HEK293 (cell line): ENCODE results near the gene FILIP1L.

Experiments used
- CTCF ChIA-PET: fragments of 350-600 bp; formaldehyde crosslinking; extraction: SDS; loops from one replicate; lab custom pipeline; 2021; ENCODE audit warnings: antibody characterized with exemption; lab: Yijun Ruan, JAX
- POLR2A ChIA-PET: fragments of 300-600 bp; formaldehyde crosslinking; extraction: SDS; loops from one replicate; lab custom pipeline; 2020; ENCODE audit warnings: antibody characterized with exemption, inconsistent platforms; lab: Yijun Ruan, JAX
- H3K27ac ChIP-seq: fragments of 200-500 bp; sonication (Bioruptor generic); 2 replicates; pipeline ENCODE4 v1.5.1; 2014; ENCODE audit warnings: low read depth, low read length, control low read depth, inconsistent platforms; ENCODE audit errors: extremely low read depth
- H3K36me3 ChIP-seq, 2 experiments: fragments of 200-500 bp in 1 of 2; sonication (Bioruptor generic) in 1 of 2; 1 replicate in 1 of 2; 2 replicates in 1 of 2; pipeline ENCODE4 v1.5.1; 2014 to 2017; ENCODE audit warnings: inconsistent platforms in 2 of 2, low read length in 2 of 2; ENCODE audit not compliant: control insufficient read depth in 2 of 2, insufficient read depth in 1 of 2
- H3K4me1 ChIP-seq: fragments of 200-500 bp; sonication (Bioruptor generic); 2 replicates; pipeline ENCODE4 v1.5.1; 2014; ENCODE audit warnings: mild to moderate bottlenecking, low read length, inconsistent platforms; ENCODE audit not compliant: control insufficient read depth, insufficient read depth
- H3K4me3 ChIP-seq: 2 replicates; pipeline ENCODE4 v1.5.1; 2011; ENCODE audit warnings: low read depth, mild to moderate bottlenecking, control low read depth, low read length, moderate library complexity
- H3K9me3 ChIP-seq: fragments of 200-500 bp; sonication (Bioruptor generic); 2 replicates; pipeline ENCODE4 v1.5.1; 2014; ENCODE audit warnings: low read depth, low read length, inconsistent platforms; ENCODE audit not compliant: control insufficient read depth, insufficient read depth
- GLI4 ChIP-seq: fragments of 450-650 bp; formaldehyde crosslinking; IDR thresholded peaks from 2 replicates; pipeline ENCODE4 v1.5.1; 2016; ENCODE audit warnings: missing biosample characterization, missing genetic modification characterization
- HOXC10 ChIP-seq: sonication (generic); formaldehyde crosslinking; IDR thresholded peaks from 2 replicates; pipeline ENCODE4 v1.8.1; 2023; ENCODE audit warnings: mild to moderate bottlenecking, missing genetic modification reagents
- KLF1 ChIP-seq: fragments of 450-650 bp; formaldehyde crosslinking; IDR thresholded peaks from 2 replicates; pipeline ENCODE4 v1.5.1; 2016; ENCODE audit warnings: missing biosample characterization, missing genetic modification characterization
- KLF7 ChIP-seq: fragments of 450-650 bp; formaldehyde crosslinking; IDR thresholded peaks from 2 replicates; pipeline ENCODE4 v1.5.1; 2016; ENCODE audit warnings: missing biosample characterization, missing genetic modification characterization, borderline replicate concordance
- SP3 ChIP-seq: fragments of 450-650 bp; formaldehyde crosslinking; IDR thresholded peaks from 2 replicates; pipeline ENCODE4 v1.5.1; 2016; ENCODE audit warnings: missing biosample characterization, missing genetic modification characterization
- YY2 ChIP-seq: fragments of 450-650 bp; formaldehyde crosslinking; IDR thresholded peaks from 2 replicates; pipeline ENCODE4 v1.5.1; 2016; ENCODE audit warnings: missing biosample characterization, missing genetic modification characterization
- ZBTB8A ChIP-seq: fragments of 450-650 bp; formaldehyde crosslinking; IDR thresholded peaks from 2 replicates; pipeline ENCODE4 v1.5.1; 2016; ENCODE audit warnings: missing biosample characterization, missing genetic modification characterization
- ZNF16 ChIP-seq: fragments of 450-650 bp; formaldehyde crosslinking; IDR thresholded peaks from 2 replicates; pipeline ENCODE4 v1.5.1; 2016; ENCODE audit warnings: low read depth, missing biosample characterization, missing genetic modification characterization
- ZNF37A ChIP-seq: fragments of 450-650 bp; IDR thresholded peaks from 2 replicates; pipeline ENCODE4 v1.5.1; 2018; ENCODE audit warnings: missing biosample characterization, missing genetic modification characterization
- ZNF560 ChIP-seq: fragments of 450-650 bp; formaldehyde crosslinking; IDR thresholded peaks from 2 replicates; pipeline ENCODE4 v1.5.1; 2017; ENCODE audit warnings: missing biosample characterization, missing genetic modification characterization, borderline replicate concordance
- ZNF707 ChIP-seq: fragments of 450-650 bp; formaldehyde crosslinking; IDR thresholded peaks from 2 replicates; pipeline ENCODE4 v1.5.1; 2016; ENCODE audit warnings: missing biosample characterization, missing genetic modification characterization
- TF ChIP-seq, protein P1 (sequence below): fragments of 450-650 bp; formaldehyde crosslinking; IDR thresholded peaks from 2 replicates; pipeline ENCODE4 v1.5.1; 2016; ENCODE audit warnings: missing biosample characterization, missing genetic modification characterization
- TF ChIP-seq, protein P2 (sequence below): fragments of 450-650 bp; IDR thresholded peaks from 2 replicates; pipeline ENCODE4 v1.5.1; 2018; ENCODE audit warnings: missing biosample characterization, mild to moderate bottlenecking, missing genetic modification characterization
- TF ChIP-seq, protein P3 (sequence below): fragments of 450-650 bp; formaldehyde crosslinking; IDR thresholded peaks from 2 replicates; pipeline ENCODE4 v1.5.1; 2016; ENCODE audit warnings: missing biosample characterization, missing genetic modification characterization
- TF ChIP-seq, protein P4 (sequence below): fragments of 450-650 bp; formaldehyde crosslinking; IDR thresholded peaks from 2 replicates; pipeline ENCODE4 v1.5.1; 2016; ENCODE audit warnings: missing biosample characterization, missing genetic modification characterization
- TF ChIP-seq, protein P5 (sequence below): fragments of 450-650 bp; formaldehyde crosslinking; IDR thresholded peaks from 2 replicates; pipeline ENCODE4 v1.5.1; 2016; ENCODE audit warnings: missing biosample characterization, missing genetic modification characterization, borderline replicate concordance
- TF ChIP-seq, protein P6 (sequence below): sonication (generic); formaldehyde crosslinking; IDR thresholded peaks from 2 replicates; pipeline ENCODE4 v1.8.1; 2022; ENCODE audit warnings: mild to moderate bottlenecking, moderate library complexity, missing genetic modification reagents

The FILIP1L gene

DNA sequence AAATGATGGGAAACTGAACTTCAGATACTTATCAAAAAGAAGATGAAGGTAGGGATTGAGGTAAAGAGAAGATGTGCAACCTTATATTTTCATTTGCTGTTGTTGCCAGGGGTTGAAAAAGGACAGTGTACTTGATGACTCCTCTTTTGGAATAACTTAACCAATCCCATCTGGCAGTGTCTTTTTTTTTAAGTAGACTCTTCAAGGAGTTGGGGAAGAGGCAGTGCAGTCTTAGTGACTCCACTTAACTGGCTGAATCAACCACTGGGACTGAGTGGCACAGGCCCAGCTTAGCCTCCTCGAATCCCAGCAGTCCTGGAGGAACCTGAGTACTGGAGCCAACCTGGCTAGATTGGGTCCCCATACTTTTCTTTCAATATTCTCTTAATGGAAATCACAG lies 27.3 kb upstream of the FILIP1L start:
- Histone ChIP-seq H3K9me3 (no peaks in the 10 kb centered on the region), H3K36me3 (no peaks in the 10 kb centered on the region), H3K4me3 (no peak overlapping the region), H3K27ac (no peak overlapping the region), H3K4me1 (no peaks in the 10 kb centered on the region)
- ChIA-PET POLR2A (no interaction called here), CTCF (no interaction called here)
- TF ChIP-seq KLF7 (tag by site-specific recombination) (no peak), YY2 (tag by site-specific recombination) (no peak), ZBTB8A (no peak), ZNF560 (tag by site-specific recombination) (no peak)
- TF ChIP-seq, protein P1, sequence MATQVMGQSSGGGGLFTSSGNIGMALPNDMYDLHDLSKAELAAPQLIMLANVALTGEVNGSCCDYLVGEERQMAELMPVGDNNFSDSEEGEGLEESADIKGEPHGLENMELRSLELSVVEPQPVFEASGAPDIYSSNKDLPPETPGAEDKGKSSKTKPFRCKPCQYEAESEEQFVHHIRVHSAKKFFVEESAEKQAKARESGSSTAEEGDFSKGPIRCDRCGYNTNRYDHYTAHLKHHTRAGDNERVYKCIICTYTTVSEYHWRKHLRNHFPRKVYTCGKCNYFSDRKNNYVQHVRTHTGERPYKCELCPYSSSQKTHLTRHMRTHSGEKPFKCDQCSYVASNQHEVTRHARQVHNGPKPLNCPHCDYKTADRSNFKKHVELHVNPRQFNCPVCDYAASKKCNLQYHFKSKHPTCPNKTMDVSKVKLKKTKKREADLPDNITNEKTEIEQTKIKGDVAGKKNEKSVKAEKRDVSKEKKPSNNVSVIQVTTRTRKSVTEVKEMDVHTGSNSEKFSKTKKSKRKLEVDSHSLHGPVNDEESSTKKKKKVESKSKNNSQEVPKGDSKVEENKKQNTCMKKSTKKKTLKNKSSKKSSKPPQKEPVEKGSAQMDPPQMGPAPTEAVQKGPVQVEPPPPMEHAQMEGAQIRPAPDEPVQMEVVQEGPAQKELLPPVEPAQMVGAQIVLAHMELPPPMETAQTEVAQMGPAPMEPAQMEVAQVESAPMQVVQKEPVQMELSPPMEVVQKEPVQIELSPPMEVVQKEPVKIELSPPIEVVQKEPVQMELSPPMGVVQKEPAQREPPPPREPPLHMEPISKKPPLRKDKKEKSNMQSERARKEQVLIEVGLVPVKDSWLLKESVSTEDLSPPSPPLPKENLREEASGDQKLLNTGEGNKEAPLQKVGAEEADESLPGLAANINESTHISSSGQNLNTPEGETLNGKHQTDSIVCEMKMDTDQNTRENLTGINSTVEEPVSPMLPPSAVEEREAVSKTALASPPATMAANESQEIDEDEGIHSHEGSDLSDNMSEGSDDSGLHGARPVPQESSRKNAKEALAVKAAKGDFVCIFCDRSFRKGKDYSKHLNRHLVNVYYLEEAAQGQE, result no peak
- TF ChIP-seq, protein P2, sequence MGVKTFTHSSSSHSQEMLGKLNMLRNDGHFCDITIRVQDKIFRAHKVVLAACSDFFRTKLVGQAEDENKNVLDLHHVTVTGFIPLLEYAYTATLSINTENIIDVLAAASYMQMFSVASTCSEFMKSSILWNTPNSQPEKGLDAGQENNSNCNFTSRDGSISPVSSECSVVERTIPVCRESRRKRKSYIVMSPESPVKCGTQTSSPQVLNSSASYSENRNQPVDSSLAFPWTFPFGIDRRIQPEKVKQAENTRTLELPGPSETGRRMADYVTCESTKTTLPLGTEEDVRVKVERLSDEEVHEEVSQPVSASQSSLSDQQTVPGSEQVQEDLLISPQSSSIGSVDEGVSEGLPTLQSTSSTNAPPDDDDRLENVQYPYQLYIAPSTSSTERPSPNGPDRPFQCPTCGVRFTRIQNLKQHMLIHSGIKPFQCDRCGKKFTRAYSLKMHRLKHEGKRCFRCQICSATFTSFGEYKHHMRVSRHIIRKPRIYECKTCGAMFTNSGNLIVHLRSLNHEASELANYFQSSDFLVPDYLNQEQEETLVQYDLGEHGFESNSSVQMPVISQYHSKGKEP (tag by site-specific recombination), result no peak
- TF ChIP-seq, protein P3, sequence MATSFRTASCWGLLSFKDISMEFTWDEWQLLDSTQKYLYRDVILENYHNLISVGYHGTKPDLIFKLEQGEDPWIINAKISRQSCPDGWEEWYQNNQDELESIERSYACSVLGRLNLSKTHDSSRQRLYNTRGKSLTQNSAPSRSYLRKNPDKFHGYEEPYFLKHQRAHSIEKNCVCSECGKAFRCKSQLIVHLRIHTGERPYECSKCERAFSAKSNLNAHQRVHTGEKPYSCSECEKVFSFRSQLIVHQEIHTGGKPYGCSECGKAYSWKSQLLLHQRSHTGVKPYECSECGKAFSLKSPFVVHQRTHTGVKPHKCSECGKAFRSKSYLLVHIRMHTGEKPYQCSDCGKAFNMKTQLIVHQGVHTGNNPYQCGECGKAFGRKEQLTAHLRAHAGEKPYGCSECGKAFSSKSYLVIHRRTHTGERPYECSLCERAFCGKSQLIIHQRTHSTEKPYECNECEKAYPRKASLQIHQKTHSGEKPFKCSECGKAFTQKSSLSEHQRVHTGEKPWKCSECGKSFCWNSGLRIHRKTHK, result no peak
- TF ChIP-seq, protein P4, sequence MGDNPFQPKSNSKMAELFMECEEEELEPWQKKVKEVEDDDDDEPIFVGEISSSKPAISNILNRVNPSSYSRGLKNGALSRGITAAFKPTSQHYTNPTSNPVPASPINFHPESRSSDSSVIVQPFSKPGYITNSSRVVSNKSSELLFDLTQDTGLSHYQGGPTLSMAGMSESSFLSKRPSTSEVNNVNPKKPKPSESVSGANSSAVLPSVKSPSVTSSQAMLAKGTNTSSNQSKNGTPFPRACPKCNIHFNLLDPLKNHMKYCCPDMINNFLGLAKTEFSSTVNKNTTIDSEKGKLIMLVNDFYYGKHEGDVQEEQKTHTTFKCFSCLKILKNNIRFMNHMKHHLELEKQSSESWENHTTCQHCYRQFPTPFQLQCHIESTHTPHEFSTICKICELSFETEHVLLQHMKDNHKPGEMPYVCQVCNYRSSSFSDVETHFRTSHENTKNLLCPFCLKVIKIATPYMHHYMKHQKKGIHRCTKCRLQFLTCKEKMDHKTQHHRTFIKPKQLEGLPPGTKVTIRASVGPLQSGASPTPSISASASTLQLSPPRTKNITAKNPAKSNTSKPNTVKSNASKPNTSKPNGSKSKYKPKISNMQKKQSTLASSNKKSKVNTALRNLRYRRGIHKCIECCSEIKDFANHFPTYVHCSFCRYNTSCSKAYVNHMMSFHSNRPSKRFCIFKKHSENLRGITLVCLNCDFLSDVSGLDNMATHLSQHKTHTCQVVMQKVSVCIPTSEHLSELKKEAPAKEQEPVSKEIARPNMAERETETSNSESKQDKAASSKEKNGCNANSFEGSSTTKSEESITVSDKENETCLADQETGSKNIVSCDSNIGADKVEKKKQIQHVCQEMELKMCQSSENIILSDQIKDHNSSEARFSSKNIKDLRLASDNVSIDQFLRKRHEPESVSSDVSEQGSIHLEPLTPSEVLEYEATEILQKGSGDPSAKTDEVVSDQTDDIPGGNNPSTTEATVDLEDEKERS (tag by site-specific recombination), result no peak

DNA sequence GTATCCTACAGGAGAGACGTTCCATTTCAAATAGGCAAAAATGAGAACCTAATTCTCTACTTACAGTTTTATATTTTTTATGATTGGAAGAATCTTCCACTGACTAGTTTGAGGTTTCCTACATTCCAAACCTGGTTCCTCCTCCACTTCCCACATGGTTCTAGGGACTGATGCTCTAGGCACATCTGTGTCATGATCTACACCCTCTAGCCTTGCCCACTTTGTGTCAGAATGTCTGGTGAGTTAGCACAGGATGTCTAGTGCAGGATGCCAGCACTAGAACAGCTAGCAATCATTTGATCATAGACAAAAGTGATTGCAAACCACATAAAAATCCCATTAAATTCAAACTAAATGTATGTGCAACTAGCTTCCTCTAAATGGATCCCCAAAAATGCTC lies 26.7 kb upstream of the FILIP1L start:
- H3K9me3 ChIP-seq, result no peaks in the 10 kb centered on the region
- no peak overlapping the region for H3K4me3 ChIP-seq
- H3K36me3 ChIP-seq, result no peaks in the 10 kb centered on the region
- ChIA-PET CTCF (interaction anchor here (0.6 kb wide), 1 partner anchor 102 kb away, joined by 3 read pairs; no protein-coding TSS in a partner anchor), POLR2A (no interaction called here)
- TF ChIP-seq ZNF37A (tag by site-specific recombination) (no peak), ZNF16 (tag by site-specific recombination) (no peak), KLF1 (no peak), ZNF707 (no peak), HOXC10 (CRISPR knock-in tag) (no peak), GLI4 (no peak), SP3 (tag by site-specific recombination) (no peak)
- TF ChIP-seq, protein P5, sequence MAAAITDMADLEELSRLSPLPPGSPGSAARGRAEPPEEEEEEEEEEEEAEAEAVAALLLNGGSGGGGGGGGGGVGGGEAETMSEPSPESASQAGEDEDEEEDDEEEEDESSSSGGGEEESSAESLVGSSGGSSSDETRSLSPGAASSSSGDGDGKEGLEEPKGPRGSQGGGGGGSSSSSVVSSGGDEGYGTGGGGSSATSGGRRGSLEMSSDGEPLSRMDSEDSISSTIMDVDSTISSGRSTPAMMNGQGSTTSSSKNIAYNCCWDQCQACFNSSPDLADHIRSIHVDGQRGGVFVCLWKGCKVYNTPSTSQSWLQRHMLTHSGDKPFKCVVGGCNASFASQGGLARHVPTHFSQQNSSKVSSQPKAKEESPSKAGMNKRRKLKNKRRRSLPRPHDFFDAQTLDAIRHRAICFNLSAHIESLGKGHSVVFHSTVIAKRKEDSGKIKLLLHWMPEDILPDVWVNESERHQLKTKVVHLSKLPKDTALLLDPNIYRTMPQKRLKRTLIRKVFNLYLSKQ (tag by site-specific recombination), result no peak
- TF ChIP-seq, protein P6, sequence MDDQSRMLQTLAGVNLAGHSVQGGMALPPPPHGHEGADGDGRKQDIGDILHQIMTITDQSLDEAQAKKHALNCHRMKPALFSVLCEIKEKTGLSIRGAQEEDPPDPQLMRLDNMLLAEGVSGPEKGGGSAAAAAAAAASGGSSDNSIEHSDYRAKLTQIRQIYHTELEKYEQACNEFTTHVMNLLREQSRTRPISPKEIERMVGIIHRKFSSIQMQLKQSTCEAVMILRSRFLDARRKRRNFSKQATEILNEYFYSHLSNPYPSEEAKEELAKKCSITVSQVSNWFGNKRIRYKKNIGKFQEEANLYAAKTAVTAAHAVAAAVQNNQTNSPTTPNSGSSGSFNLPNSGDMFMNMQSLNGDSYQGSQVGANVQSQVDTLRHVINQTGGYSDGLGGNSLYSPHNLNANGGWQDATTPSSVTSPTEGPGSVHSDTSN (CRISPR knock-in tag), result no peak
- H3K27ac ChIP-seq, result no peak overlapping the region
- no peaks in the 10 kb centered on the region for H3K4me1 ChIP-seq
